Cardiac fibroblast (primary cell): ENCODE measurements around the gene ARMS2.

ENCODE experiments used
- DNase-seq, 2 donors: peaks; one replicate each; pipeline versions ENCODE4 v3.0.0 to v3.0.0-alpha.2; 2010; ENCODE audit warnings: low read depth in 2 of 2
- H3K4me3 ChIP-seq, 2 donors: replicated peaks in 1 of 2; 1 replicate in 1 of 2; 2 replicates in 1 of 2; pipeline ENCODE4 v1.5.1; 2011; ENCODE audit warnings: low read depth in 2 of 2, low read length in 2 of 2, mild to moderate bottlenecking in 2 of 2, moderate library complexity in 1 of 2
- CTCF ChIP-seq: IDR thresholded peaks from one replicate; pipeline ENCODE4 v1.5.1; 2011; ENCODE audit warnings: low read depth, mild to moderate bottlenecking, low read length, inconsistent platforms

The ARMS2 gene

GRCh38 chr10:122463466-122464249, 9.2 kb downstream of the ARMS2 start:
- no peak for TF ChIP-seq CTCF
- DNase-seq, result no peak
- peak overlapping the region; percentile 73 to 80 for H3K4me3 ChIP-seq

DNA sequence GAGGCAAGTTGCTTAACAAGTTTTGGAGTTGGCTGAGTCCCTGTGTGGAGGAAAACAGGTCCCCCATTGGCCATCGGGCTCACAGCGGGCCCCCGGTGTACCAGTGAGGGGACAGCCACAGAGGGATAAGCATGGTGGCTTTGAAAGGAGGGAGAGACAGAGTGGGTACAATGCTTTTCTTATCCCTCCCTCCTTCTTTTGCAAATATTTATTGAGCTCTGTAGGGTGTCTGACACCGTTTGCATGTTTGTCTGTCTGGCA, 9.7 kb downstream of the ARMS2 start:
- no peak for DNase-seq
- no peak for TF ChIP-seq CTCF
- H3K4me3 ChIP-seq, result no peak overlapping the region

DNA sequence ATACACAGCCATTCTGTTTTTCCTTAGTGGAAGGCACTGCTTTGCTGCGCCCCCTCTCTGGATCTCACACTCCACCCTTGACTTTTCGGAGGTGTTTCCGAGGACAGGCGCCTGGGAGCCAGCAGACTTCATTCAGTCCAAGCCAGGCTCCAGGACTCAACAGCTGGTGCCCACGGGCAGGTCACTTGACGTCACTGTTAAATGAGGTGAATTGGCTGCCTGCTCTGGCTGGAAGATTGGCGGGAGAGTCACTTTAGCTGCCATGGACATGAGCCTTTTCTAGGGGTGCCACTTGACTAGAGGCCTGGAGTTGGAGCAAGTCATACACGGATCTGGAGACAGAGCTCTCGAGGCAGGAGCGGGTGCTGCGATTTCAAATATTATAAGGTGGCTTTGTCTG, 10.1 kb downstream of the ARMS2 start:
- no peak for DNase-seq
- H3K4me3 ChIP-seq, result no peak overlapping the region
- no peak for TF ChIP-seq CTCF

DNA sequence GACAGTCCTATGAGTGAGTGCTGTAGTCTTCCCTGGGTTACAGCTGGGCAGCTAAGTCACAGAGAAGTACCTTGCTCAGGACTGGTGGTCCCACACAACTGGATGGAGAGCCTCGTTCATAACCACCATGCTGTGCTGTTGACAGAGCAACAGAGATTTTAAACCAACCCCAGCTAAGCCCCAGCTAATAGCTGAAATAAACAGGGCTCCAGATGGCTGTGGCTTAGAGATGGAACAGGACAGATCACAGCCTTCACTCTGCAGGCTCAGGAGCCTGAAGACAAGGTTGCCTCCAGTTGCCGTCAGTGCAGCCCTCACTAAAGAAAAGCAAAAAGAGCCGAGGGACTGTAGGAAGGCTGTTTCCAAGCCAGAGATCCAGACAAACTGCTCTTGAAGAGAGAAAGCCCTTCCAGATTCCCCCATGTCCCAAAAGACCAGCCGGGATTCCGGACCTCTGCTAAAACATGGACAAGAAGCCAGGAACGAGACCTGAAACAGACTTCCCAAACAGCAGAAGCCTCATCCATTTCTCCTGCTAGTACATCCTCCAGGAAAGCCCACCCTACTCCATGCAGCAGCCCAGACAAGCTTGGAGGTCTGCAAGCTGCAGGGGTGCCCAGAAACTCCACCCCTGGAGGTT, 11.1 kb downstream of the ARMS2 start:
- no peak for TF ChIP-seq CTCF
- H3K4me3 ChIP-seq, result no peak overlapping the region
- no peak for DNase-seq

DNA sequence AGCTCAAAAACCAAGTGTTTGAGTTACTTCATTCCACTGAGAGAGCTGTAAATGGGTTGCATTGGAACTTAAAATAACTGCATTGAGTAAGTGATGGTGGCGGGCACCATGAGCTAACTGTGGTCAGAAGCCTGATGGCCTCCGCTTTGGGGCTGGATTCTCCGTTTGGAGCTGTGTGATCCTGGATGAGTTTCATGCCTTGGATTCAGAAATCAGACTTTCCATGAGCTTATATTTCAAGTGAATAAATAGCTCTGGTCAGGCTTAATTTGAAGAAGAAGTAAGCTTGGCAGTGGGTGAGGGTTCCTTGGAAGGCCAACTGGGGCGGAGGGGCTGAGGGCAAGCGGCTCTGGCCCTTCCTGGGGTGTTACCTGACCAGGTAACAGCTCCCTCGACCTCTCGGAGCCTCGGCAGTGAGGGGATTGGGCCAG, 12.5 kb downstream of the ARMS2 start:
- no peak for TF ChIP-seq CTCF
- no peak for DNase-seq

DNA sequence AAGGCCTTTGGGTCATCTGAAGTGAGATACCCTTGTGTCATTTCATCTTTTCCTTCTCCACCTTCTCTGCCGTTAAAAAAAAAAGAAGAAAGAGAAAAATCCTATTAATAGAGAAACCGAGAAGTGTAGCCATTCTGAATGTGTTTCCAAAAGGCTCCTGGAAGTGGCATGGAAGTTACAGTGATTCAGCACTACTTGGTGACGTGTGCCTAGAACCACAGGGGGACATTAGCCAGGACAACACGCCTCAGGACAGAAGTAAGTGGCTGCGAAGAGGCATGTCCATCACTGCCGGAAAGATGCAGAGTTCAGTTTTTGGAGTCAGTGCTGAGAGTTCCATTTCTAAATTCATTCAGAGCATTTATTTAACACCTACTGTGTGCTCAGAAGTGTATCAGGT, 13.2 kb downstream of the ARMS2 start:
- no peak for TF ChIP-seq CTCF
- no peak overlapping the region for H3K4me3 ChIP-seq
- no peak for DNase-seq

More for the DNA sequence above, 12.5 kb downstream of the ARMS2 start:
- no peak overlapping the region for H3K4me3 ChIP-seq
